ENCODE data around the gene EXOC5. TPM values are rescaled to one million over a fixed set of nuclear protein-coding genes. Genes with fewer than 3 reads are reported as not detected.

EXOC5 gene, protein sequence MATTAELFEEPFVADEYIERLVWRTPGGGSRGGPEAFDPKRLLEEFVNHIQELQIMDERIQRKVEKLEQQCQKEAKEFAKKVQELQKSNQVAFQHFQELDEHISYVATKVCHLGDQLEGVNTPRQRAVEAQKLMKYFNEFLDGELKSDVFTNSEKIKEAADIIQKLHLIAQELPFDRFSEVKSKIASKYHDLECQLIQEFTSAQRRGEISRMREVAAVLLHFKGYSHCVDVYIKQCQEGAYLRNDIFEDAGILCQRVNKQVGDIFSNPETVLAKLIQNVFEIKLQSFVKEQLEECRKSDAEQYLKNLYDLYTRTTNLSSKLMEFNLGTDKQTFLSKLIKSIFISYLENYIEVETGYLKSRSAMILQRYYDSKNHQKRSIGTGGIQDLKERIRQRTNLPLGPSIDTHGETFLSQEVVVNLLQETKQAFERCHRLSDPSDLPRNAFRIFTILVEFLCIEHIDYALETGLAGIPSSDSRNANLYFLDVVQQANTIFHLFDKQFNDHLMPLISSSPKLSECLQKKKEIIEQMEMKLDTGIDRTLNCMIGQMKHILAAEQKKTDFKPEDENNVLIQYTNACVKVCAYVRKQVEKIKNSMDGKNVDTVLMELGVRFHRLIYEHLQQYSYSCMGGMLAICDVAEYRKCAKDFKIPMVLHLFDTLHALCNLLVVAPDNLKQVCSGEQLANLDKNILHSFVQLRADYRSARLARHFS
- total RNA-seq: 74.6 and 83.1 TPM in 2 replicates

DNA sequence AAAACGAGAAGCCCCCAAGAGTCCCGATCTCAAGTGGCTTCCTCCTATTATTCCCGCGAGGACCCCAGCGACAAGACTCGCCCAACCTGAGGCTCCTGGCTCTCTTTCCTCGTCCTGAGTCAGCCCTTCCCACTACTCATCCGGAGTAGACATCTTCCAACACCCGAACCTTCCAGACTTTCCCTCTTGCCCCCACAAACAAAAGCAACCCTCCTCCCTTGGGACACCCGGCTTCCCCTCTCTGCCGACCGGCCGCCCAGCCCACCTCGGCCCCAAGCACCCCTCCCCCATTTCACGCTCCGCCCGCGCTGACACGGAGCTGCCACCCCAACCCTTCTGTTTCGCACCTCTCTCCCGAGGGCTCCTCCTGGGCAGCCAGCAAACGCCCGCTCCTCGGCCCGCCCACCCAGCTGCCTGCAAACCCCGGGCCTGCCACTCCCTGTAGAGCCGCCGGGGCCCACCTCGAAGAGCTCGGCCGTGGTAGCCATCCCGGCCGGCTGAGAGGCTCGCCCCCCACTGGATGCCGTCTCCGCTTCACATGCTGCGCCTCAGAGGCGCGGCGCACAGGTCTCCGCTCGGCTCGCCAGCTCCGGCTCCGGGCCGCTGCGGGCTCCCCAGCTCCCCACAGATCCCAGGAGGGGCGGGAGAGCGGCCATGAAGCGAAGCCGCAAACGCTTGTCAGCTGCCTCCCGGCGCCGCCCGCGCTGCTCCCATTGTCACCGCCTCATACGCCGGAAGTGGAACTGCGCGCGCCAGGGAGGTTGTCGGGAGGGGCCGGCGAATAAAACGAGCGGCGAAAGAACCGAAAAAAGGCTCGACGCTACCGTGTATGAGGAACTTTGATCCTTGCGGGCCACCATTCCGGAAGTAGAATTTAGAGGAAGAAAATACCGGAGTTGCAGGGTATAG is at the start of gene EXOC5, which contains the start of gene AP5M1:
Gene EXOC5 (minus strand): TSS at position 745 of the 909 bp plus-strand sequence. CDS start 257 bp downstream, at position 488.
Gene AP5M1 (plus strand): TSS at position 811 of the 909 bp plus-strand sequence. CDS start 344 bp downstream, outside the sequence.

Other genes with a start within 250 kb of the EXOC5 start
- 29.9 and 31.0 TPM in 2 replicates for gene AP5M1, start 66 bp upstream of the EXOC5 start, total RNA-seq
- gene NAA30, start 121.7 kb upstream of the EXOC5 start, total RNA-seq: 17.1 and 22.2 TPM in 2 replicates
- gene CCDC198, start 225.0 kb upstream of the EXOC5 start, total RNA-seq: not detected in 2 replicates

All from hair follicle dermal papilla cell (primary cell).